Measurements from ENCODE around the gene FAAP20. TPM values are rescaled to one million over a fixed set of nuclear protein-coding genes. Genes with fewer than 3 reads are reported as not detected.

The FAAP20 gene
- total and polyA plus RNA-seq, 2 of the 8 experiments (the other 6 are each of a cell fraction or from before 2014, with no cell fraction given), result 58.4 to 99.8 TPM

DNA sequence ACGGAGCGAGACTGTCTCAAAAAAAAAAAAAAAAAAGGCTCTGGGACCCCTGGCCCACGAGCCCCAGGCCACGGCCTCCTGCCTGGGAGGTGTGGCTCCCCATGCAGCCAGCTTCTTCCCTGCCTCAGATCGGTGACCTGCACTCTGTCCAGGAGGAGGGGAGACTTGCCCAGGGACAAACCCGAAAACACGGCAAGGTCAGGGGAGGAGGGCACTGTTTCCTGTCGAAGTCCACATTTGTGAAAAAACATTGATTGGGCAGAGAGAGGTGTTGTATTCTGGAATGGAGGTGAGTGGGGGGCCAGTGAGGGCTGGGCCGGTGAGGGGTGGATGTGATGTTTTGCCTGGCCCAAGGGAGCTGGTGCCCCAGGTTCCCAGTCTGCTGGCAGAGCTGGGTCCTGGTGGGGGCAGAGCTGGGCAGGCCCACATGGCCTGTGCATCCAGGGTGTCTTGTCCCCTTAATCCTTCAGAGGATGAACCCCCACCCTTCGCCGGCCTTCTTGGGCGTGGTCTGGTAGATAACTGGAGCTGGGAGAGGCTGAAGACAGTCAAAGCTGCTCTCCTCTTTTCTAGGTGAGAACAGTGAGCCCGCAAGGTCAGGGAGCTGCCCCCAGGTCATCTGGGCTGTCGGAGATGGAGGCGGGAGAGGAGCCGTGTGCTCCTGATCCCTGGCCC is 12.4 kb upstream of the FAAP20 start:
- Histone ChIP-seq H2BK15ac (ENCODE audit: low read length) (no peak overlapping the region; the same call in 1 of the 2 replicates), H2AK5ac (ENCODE audit: low read depth, low read length) (peak overlapping the region; percentile 65; the same call in 1 of the 2 replicates), H3K4me3 (ENCODE audit: extremely low read depth in 1 of 4, insufficient read depth in 2 of 4, low read depth in 3 of 4, low read length in 4 of 4) (no peak overlapping the region), H2BK5ac (ENCODE audit: low read depth, low read length) (no peak overlapping the region; the same call in 1 of the 2 replicates), H3K27ac (ENCODE audit: low read depth, low read length) (no peak overlapping the region), H4K91ac (replicated peaks; ENCODE audit: insufficient read length, low read length) (peak overlapping the region; percentile 47), H3K18ac (ENCODE audit: extremely low read depth, low read length) (no peak overlapping the region; the same call in 1 of the 2 replicates), H3K23ac (ENCODE audit: insufficient read length) (no peak overlapping the region), H3K36me3 (ENCODE audit: control insufficient read depth in 2 of 4, insufficient read depth in 4 of 4, low read length in 3 of 4) (no peaks in the 10 kb centered on the region), H3K14ac (ENCODE audit: insufficient read length) (no peak overlapping the region), H3K27me3 (replicated peaks in 1 of 4; ENCODE audit: control insufficient read depth in 3 of 4, extremely low read depth in 1 of 4, insufficient read depth in 3 of 4, low read length in 3 of 4) (peaks cover 0 to 11% (median 6%) of the 10 kb centered on the region in 4 experiments; a peak in 4 of 7 replicates), H3K23me2 (ENCODE audit: low read depth, low read length) (peaks cover 6% of the 10 kb centered on the region), H2BK20ac (ENCODE audit: low read length) (no peak overlapping the region), H3K79me1 (ENCODE audit: low read depth, low read length) (no peaks in the 10 kb centered on the region; the same call in 1 of the 2 replicates), H2AFZ (ENCODE audit: low read length) (no peak overlapping the region), H2BK12ac (ENCODE audit: low read depth, low read length) (peak overlapping the region; percentile 60; the same call in 1 of the 2 replicates), H3K4me2 (ENCODE audit: insufficient read depth in 1 of 2, low read depth in 2 of 2, low read length in 2 of 2) (no peak overlapping the region), H3K4me1 (replicated peaks in 1 of 4; ENCODE audit: control insufficient read depth in 3 of 4, insufficient read depth in 4 of 4, low read length in 3 of 4) (peaks cover 3 to 16% (median 10%) of the 10 kb centered on the region in 4 experiments), H3K56ac (replicated peaks; ENCODE audit: insufficient read length, low read depth, low read length) (no peak overlapping the region), H3K79me2 (ENCODE audit: control insufficient read depth in 1 of 2, insufficient read depth in 2 of 2, low read length in 2 of 2) (no peaks in the 10 kb centered on the region), H4K20me1 (replicated peaks in 1 of 2; ENCODE audit: control insufficient read depth in 1 of 2, insufficient read depth in 2 of 2, low read length in 2 of 2) (no peaks in the 10 kb centered on the region), H4K5ac (ENCODE audit: insufficient read length, low read depth, low read length) (no peak overlapping the region), H3K9me3 (ENCODE audit: insufficient read depth in 2 of 2, low read depth in 1 of 2, low read length in 1 of 2) (no peaks in the 10 kb centered on the region), H3K9ac (replicated peaks in 1 of 4; ENCODE audit: extremely low read depth in 1 of 4, low read depth in 3 of 4, low read length in 3 of 4) (no peak overlapping the region), H2BK120ac (replicated peaks; ENCODE audit: low read depth, low read length) (no peak overlapping the region), H4K8ac (ENCODE audit: extremely low read depth, insufficient read depth, low read length) (peak overlapping the region; percentile 71; the same call in 1 of the 2 replicates), H3K4ac (replicated peaks; ENCODE audit: insufficient read length, low read depth, low read length) (no peak overlapping the region)
- ChIA-PET CTCF (ENCODE audit: partially characterized antibody) (interaction anchor here (0.7 to 4.3 kb wide), 12 partner anchors 8 to 175 kb away, joined by 3 to 22 read pairs (median 6); partner anchors contain the start of gene FAAP20), POLR2A (ENCODE audit: partially characterized antibody) (interaction anchor here (1.0 to 4.8 kb wide), 10 partner anchors 8 to 115 kb away, joined by 3 to 21 read pairs (median 4); partner anchors contain the start of gene FAAP20)
- 91% methylated on average over 14 of the region's 16 CpGs; no CpG with 5 or more reads in 1 of the 2 experiments for WGBS, 2 experiments (ENCODE audit: extremely low coverage in 1 of 2, insufficient coverage in 1 of 2, insufficient read length in 1 of 2, insufficient replicate concordance in 2 of 2, low coverage in 1 of 2, low lambda C conversion rate in 2 of 2, missing lambda C conversion rate in 1 of 2)
- no peak for TF ChIP-seq CTBP2 (IDR thresholded peaks at IDR 0.05; ENCODE audit: borderline replicate concordance, insufficient read depth, insufficient read length, low read length)
- TF ChIP-seq, protein P1, sequence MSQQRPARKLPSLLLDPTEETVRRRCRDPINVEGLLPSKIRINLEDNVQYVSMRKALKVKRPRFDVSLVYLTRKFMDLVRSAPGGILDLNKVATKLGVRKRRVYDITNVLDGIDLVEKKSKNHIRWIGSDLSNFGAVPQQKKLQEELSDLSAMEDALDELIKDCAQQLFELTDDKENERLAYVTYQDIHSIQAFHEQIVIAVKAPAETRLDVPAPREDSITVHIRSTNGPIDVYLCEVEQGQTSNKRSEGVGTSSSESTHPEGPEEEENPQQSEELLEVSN (IDR thresholded peaks at IDR 0.05), result peak; percentile 55
- DNase-seq (ENCODE audit: low read depth in 1 of 2, low spot score in 2 of 2), result no peak
- no peak for FAIRE-seq

Measured in H1 (cell line).